ENCODE results near the gene C9orf50.
"Not testable (repeated sequence)": the region's sequence is repeated elsewhere in the genome, so short reads cannot be mapped to it uniquely, and the experiment has no call there.

The C9orf50 gene, protein sequence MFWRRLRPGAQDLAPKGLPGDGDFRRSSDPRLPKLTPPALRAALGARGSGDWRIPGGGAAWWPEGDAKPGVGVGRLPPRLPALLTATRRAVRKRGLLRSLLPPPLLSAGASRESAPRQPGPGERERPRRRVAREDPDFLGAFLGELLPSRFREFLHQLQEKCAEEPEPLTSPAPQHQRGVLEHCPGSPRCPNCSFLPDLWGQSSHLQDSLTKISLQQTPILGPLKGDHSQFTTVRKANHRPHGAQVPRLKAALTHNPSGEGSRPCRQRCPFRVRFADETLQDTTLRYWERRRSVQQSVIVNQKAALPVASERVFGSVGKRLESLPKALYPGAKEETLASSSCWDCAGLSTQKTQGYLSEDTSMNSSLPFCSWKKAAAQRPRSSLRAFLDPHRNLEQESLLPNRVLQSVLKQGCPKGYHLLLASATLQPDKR

DNA sequence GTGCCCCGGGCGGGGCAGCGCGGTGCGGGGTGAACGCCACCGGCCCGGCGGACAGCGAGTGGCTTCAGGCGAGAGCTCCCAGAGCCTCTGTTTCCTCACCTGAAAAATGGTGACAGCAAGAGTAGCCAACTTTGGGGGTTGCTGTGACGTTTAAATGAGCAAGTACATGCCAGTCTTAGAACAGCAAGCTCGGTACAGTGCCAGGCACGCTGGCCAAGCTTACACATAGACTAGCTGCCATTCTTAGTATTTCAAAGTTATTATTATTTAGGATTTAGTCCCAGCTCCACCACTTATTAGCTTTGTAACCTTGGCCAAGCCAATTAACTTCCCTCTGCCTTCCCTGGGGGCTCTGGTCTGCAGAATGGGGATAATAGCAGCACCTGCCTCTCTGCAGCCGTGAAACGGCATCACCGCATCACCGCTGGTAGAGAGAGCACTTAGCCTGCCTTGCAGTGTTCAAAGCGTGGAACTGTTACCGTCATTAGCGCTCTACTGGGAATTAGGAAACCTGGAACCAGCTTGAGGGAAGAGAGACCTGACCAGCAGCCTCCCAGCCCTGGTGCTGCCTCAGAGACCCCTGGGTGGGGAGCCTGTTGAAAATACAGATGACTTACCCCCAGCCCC lies at the start of gene C9orf50:
TSS of gene C9orf50 (minus strand) at position 433 of the 627 bp plus-strand sequence. CDS start 527 bp downstream, outside the sequence.
- no peak for DNase-seq (ENCODE audit: low read depth)

DNA sequence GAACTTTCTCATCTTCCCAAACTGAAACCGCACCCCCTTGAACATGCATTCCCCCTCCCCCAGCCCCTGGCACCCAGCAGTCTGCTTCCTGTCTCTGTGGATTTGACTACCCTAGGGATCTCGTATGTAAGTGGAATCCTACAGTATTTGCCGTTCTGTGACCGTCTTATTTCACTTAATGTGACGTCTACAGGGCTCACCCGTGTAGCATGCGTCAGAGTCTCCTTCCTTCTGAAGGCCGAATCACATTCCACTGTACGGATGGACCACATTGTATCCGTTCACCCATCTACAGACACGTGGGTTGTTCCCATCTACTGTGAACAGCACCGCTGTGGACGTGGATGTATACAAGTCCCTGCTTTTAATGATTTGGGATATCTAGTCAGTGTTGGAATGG lies 49.0 kb upstream of the C9orf50 start:
- no peak for DNase-seq (ENCODE audit: low read depth)

DNA sequence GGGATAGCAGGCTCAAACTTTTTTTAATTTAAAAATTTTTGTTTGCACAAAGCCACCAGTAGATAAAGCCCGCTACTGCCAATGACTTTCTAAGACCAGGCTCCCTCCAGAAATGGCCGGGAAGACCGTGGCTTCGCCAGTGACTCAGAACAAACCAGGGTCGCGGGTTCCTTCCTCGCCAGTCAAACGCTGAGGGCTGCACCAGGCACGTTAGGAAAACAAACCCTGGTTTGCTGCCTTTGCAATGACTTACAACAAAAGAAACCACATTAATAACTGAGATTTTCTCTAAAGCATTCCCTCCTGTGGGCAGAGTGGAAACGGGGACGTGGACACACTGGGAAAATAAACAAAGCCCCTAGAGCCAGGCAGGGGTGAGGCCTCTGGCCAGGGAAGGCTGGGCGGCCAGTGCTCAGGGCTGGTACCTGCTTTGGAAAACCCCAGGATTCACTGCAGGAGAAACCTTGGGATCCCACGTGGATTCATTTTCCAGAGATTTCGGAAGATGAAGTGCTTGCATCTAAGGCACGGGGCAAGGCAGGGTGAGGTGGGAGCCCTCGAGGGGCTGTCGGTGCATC lies 48.3 kb upstream of the C9orf50 start:
- DNase-seq (ENCODE audit: low read depth), result no peak

DNA sequence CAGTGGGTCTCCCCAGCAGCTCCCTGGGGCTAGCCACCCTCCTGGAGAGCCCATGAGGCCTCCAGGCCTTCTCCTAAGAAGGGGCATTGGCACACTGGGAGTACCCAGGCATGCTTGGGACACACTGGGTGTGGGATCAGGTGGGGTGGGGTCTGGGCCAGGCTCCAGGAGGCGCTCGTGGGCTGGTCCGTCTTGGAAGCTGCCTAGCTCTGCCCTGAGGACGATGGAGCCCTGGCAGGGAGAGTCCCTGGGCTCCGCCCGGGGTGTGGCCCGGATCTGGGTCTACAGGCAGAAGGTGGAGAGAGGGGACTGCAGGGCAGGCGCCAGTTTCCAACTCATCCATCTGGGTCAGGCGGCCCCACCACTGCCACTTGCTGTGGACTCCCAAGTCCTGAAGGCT lies 46.9 kb upstream of the C9orf50 start:
- DNase-seq (ENCODE audit: low read depth), result no peak

DNA sequence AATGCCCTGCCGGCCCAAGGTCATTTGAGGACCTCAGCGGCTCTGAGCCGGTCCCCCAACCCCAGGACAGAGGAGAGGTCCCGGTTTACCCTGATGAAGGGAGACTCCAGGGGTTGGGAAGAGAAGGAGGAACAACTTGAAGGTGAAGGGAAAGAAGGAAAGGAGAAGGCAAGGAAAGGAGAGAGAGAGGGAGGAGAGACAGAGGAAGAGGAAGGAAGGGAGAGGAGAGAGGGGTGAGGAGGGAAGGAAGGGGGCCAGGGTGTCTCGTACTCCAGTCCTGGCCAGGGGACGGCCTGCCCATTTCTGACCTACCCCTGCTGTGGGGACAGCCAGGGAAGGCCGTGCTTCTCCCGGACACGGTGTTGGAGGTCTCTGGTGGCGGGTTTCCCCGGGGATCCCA lies 46.5 kb upstream of the C9orf50 start:
- DNase-seq (ENCODE audit: low read depth), result no peak

DNA sequence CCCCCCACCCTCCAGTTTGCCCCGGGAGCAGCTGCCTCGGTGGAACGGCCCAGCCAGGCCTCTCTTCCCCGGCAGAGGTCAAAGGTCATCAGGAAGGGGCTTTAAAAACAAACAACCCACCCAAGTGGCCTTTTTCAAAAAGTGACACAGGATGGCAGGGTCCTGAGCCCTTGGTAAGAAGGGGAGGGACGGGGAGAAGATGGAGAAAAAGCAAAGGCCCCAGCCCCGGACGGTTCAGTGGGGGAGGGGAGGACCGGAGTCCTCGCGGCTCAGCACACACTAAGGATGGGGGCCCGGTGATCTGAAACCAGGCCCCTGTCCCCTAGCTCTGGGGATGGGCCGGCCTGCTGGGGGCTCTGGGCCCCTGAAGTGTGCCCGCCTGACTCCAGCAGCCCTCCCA lies 45.7 kb upstream of the C9orf50 start:
- DNase-seq (ENCODE audit: low read depth), result no peak

DNA sequence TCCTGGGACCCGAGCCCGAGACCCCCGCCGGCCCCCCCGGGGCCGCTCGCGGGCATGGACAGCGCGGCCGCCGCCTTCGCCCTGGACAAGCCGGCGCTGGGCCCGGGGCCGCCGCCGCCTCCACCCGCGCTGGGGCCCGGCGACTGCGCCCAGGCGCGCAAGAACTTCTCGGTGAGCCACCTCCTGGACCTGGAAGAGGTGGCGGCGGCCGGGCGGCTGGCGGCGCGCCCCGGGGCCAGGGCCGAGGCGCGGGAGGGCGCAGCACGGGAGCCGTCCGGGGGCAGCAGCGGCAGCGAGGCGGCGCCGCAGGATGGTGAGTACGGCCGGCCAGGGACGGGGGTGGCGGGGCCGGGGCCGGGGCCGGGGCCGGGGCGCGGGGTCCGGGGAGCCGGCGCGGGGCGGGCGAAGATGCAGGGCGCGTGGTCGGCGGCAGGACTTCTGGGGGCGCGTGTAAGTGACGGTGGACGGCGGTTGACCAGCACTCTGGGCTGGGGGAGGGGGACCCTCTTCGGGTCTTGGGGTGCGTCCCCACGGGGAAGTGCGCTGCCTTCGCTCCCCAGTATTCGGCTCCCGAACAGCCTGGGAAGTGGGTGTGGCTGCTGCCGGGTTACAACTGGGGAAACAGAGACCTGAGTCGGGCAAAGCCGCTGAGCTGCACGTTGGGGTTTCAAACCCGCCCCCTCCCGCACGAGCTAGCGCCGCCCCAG lies 45.1 kb upstream of the C9orf50 start:
- no peak for DNase-seq (ENCODE audit: low read depth)

DNA sequence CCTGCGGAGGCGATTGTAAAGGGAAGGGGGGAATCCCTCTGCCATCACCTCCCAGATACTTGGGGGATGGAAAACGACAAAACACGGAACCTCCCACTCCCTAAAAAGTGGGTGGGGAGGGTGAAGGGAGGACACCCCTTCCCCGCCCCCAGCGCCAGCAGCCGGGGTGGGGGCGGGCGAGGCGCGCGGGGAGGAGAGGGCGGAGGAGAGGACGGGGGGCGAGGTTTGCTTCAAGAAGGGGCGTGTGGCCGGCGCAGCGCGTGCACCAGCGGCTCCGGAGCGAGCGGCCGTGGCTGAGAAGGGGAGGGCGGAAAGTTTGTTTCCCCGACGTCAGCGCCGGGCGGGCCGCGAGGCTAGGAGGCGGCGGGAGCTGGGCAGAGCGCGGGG lies 44.5 kb upstream of the C9orf50 start, which contains the start of gene PRRX2:
TSS of gene PRRX2 (plus strand) at position 259 of the 387 bp plus-strand sequence. CDS start 221 bp downstream, outside the sequence.
- DNase-seq (ENCODE audit: low read depth), result peak; percentile 56

DNA sequence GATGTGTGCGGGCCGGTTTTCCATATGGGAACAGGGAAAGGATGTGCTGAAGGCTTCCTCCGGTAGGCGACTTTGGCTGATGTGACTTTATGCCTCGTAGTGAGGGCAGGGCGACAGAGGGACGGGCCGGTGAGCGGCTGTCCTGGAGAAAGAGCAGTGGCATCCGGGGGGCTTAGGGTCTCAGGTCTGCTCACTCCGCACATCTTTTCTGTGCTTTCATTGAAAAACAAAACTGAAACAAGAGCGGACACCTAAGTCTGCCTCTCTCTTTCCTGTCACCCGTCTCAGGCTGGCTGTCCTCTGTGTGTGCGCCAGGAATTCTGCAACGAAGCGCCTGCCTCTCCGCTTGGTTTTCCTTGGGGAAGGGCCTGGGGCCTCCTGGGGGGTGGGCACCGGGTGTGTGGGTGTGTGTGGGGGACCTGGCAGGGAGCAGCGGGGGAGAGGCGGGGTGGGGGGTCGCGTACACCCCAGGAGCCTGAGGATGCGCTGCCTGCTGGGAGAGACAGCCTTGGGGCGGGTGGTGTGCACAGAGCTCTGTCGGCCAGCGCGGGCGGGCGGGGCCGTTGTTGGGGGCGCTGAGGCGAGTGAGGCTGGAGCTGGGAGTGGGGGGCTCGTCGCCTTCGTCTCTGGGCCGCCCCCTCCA lies 44.0 kb upstream of the C9orf50 start:
- no peak for DNase-seq (ENCODE audit: low read depth)

DNA sequence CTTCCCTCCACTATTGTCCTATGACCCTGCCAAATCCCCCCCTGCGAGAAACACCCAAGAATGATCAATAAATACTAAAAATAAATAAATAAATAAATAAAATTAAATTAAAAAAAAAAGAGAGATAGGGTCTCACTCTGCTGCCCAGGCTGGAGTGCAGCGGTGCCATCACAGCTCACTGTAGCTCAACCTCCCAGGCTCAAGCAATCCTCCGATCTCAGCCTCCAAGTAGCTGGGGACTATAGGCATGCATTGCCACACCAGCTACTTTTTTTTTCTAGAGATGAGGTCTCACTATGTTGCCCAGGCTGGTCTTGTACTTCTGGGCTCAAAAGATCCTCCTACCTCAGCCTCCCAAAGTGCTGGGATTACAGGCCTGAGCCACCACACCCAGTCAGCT lies 41.3 kb upstream of the C9orf50 start:
- not testable (repeated sequence) for DNase-seq (ENCODE audit: low read depth)

DNA sequence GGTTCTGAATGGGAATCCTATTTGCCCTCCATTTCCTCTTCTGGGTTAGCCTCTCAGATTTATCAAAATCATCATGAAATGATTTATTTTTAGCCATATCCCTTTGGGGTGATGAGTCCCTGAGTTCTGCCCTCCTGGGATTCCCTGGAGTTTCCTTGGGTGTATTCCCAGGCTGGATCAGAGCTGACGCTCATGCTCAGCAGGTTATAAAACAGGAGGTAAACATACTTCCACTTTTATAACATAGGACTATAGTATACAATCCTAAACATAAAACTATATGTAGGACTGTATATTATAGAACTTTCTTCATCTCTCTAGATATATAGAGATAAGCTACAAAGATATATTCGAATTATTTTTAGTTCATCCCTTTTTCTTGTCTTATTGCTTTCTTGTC lies 40.1 kb upstream of the C9orf50 start:
- DNase-seq (ENCODE audit: low read depth), result no peak

DNA sequence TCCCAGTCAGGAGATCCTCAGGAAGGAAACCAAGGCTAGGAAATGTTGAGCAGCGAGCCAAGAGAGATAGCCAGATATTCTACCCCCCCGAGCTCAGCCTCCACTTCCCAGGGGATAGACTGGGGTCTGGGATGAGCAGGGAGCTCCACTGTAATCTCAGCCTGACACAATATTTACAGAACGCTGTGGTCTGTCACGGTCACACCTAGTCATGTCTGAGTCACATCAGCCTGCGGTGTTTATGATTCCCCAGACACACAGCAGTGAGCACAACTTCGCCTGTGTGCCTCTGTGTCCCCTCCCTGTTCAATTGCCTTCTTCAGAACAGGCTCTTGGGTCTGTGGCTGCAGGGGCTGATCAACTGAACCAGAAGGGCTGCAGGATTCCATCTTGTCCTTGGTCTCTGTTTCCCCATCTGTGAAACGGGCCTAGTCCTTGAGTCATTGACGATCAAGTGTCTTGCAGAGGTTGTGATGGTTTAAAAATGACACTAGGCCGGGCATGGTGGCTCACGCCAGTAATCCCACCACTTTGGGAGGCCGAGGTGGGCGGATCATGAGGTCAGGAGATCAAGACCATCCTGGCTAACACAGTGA lies 36.0 kb upstream of the C9orf50 start:
- DNase-seq (ENCODE audit: low read depth), result no peak

DNA sequence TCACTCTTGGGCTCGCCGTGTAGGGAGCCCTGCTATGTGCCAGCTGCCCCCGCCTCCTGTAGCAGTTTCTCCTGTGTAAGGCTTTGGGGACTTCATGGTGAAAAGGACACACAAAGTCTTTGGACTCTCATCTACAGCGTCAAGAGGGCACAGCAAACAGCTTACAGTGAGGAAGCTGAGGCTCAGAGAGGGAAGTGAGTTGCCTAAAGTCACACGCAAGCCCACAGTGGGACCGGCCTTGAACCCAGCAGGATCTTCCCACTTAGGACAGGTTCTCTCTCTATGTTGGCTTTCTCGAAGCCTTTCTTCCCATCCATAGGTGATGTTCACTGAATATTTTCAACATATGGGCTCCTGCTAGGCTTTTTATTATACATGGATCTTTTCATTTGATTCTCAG lies 34.8 kb upstream of the C9orf50 start:
- no peak for DNase-seq (ENCODE audit: low read depth)

DNA sequence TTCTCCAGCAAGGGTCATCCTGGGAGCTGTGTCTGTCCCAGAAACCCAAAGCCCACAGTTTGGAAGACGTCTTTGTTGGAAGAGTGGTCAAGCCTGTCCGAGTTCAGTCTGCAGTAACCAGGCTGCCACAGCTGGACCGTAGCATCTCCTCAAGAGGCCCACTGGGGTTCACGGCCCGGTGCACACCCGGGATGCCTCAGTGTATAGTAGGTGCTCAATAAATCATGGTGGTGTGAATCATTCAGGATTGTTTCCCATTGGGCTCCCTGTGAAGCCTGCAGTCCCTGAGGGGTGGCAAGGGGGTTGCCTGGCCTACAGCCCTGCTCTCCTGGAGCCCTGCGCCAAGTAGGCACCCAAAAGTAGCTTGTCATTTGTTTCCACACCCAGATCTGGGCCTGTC lies 34.3 kb upstream of the C9orf50 start:
- DNase-seq (ENCODE audit: low read depth), result no peak

DNA sequence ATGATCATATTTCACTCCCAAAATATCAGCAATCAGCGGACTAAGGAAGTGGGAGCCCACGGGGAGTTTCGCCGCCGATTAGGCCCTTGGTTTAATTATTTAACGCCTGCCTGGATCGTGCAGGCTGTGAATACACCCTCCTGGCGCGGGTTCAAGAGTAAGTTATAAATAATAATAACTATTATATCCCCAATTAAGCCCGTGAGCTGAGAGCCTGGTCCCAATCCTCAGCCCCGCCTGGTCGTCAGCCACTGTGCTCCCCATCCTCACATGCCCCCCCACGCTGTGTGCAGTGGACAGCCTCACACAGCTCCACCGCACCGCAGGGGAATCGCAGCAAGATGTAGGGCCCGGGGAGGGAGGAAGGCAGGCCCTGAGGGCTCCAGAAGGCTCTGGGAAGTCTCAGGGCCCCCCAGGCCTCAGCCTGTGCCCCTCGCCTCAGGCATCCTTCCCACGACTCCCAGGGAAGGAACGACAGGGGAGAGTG lies 33.7 kb upstream of the C9orf50 start:
- no peak for DNase-seq (ENCODE audit: low read depth)

DNA sequence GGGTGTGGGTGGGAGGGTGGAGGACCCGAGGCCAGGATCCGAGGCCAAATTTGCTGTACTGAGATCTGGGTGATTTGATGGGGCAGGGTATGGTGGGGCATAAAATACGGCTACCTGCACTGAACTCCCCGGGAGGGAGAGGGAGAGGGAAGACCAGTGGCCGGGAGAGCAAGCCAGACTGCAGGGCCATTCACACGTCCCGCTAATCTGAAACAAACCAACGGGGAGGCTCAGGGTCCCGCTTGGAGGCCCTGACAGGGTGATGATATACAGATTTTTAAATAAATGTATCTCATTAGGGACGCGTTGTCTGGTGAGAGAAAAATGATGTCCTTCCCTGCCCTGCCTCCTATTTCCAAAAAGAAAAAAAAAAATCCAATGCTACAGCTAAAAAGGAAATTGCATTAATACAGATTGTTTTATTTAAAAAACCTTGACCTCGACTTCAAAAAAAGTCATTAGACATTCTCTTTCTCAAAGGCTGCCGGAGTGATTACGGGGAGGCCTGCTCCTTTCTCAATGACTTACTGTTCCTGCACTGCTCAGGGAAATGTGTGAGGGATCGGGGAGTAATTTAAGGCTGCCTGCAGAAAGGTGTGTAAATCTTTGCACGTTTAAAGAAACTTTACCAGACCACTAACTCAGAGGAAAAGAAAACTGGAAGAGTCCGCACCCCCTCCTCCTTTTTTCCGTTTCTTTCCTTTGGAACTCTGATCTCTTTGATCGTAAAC lies 33.1 kb upstream of the C9orf50 start:
- DNase-seq (ENCODE audit: low read depth), result no peak

DNA sequence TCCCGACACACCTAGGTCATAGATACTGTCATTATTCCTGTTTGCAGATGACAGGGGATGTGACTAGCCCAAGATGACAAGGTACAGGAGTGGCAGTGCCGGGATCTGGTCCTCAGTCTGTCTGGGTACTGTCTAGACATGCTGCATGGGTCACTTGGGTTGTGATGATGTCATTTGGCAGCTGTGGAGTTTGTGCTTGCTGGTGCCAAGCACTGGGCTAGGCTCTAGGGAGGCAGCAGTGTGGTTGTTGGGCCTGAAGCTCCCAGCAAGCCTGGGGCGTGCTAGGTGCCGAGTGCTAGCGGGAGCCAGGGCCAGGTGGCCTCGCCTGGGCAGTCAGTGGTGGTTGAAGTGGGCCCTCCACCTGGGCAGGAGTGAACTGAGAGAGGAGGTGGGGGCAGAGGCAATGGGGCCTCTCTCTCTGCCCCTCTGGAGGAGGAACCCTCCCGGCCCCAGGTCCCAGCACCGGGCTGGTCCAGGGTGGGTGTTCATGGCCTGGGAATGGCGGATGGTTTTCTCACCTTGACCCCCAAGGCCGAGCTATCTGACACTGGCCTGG lies 29.9 kb upstream of the C9orf50 start:
- DNase-seq (ENCODE audit: low read depth), result no peak

DNA sequence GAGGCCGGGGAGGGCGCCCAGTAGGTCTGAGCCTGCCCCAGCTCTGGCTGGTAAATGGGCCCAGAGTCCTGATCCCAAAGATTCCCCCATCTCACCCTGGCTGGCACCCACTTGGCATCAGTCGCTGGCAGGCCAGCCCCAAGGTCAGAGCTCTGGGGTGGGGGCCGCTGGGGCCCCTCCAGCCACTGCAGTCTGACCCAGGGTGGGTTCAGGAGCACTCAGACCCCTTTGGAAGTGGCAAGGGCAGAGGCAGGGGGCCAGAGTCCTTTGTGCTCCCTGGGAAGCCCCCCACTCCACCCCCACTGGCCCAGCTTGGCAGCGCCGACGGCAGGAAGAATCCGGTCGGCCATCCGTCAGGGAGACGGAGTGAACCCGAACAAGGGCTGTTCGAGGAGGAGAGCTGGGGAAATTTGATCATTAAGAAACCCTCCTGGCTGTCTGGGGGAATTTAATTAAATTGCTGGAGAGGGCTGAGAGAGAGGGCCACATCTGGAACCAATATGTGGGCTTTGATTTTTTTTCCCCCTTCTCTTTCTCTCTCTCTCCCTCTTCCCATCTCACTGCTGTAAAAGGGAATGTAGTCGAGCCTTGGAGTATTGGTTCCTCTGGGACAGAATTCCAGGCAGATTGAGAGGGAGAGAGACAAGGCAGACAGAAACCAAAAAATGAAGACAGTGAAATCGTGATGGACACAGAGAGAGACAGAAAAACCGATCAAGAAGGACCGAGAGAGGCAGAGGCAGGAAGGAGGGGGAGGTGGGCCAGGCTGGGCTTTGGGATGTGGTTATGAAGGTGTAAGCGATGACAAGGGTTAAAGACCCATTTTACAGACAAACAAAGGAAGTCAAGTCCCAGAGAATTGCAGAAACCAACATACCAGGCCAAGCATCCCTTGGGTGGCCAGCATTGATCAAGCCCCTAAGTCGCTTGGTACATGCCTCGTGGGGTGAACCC lies 29.1 kb upstream of the C9orf50 start:
- DNase-seq (ENCODE audit: low read depth), result no peak

DNA sequence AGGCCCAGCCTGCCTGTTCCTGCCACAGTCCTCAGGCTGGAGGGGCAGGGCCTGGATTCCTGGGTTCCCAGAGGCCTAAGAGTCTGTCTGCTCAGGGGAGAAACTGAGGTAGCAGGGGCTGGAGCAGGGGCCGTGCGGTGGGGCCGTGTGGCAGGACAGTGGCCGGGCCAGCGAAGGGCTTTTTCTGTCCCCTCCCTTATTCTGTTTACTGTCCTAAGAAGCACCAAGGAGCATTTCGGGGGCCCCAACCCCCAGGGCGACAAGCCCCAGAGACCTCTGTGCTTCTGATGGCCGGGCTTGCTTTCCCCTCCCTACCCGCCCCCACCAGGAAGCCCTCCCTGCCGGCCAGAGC lies 27.8 kb upstream of the C9orf50 start:
- DNase-seq (ENCODE audit: low read depth), result no peak
